GM18858 (cell line): ENCODE data around the gene MYOM1.
A peak's percentile ranks its signal among the peaks of the same experiment; 100 is the strongest.

Experiments used
- ATAC-seq: cut with Tn5 transposase; IDR thresholded peaks from one replicate; pipeline ENCODE4 v1.9.1; 2021; ENCODE audit not compliant: unreplicated experiment

MYOM1 gene

DNA sequence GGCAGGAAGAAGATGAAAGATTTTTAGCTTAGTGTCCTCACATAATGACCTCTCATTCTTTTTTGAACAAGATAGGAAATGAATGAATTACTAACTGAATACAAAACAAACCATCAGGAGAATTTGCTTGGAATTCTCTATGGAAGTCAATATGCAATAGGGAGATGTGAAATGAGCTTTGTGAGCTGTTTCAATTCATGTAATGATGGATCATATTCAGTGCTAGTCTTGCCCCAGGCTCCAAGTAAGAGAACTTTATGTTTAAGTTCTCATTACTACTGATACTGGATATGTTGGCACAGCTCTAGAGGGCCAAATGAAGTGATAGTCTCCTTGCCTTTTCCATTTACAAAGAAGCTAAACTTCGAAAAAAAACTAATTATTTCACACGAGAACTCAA, 29.2 kb downstream of the MYOM1 start:
- ATAC-seq: no peak

DNA sequence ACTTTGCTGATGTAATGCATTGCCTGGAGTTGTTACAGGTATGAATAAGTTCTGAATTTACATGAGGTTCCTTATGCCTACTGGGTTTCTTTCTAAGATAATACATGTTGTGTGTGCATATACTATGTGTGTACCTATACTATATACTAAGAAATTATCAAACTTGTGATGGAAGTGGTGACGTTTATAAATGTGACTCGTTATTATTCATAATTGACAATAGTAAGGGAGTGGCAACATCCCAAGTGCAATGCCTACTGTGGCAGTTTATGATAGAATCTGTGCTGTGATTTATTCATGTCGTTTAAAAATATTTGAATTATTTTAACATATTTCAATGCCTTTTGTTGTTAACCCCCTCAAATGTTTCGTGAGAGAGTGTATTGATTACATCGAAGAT, 29.9 kb downstream of the MYOM1 start:
- ATAC-seq: no peak

GRCh38 chr18:3186678-3187658, 32.8 kb downstream of the MYOM1 start:
- no peak for ATAC-seq

DNA sequence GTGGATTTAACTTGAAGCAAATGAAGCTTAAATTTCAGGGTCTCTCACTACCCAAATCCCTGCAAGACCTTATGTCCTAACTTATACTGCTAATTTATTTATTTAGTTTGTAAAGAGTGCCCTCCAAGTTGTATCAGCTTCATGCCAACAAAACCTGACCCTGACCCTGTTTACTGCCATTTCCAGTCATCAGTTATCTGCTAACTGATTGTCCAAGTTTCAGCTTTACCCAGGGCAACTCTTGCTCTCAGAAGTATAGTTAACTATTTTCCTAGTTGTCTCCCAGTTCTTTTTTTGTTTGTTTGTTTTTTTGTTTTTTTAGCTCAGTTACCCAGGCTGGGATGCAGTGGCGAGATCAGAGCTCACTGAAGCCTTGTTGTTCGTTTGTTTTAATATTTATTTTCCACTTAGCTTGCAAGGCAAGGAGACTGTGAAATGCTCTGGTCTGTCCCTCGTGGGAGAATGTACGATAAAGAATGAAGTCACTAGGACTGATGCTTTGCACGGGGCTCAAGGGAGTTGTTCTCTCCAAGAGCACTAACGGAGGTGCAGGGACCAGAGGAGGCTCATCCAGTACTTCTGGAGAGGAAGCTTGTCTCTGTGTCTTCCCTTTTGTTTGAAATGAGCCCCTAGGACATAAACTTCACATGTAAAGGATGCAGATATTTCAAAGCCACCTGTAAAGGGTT, 35.3 kb downstream of the MYOM1 start:
- no peak for ATAC-seq

GRCh38 chr18:3183103-3183717, 36.6 kb downstream of the MYOM1 start:
- no peak for ATAC-seq

DNA sequence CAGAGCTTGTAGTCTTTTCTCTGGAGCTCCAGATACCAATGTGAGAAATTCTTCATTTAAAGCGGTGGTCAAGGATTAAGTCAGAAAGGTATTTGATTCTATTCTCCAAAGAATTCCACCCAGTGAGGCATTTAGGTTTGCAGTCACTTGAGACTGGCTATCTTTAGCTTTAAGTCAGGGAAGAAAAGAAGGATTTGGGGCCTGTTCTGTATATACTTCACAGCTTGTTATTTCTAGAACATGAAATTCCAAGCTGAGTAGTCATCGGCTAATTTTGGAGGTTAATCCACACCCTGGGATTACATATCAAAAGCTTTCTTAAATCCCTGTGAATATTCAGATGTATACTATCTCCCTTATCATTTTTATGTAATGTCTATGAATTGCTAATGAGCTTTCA, 39.4 kb downstream of the MYOM1 start:
- no peak for ATAC-seq

- peak; percentile 29 for ATAC-seq
Measured at GRCh38 chr18:3179430-3180089, 40.2 kb downstream of the MYOM1 start.

GRCh38 chr18:3177902-3178687, 41.7 kb downstream of the MYOM1 start:
- ATAC-seq: peak; percentile 84

- ATAC-seq: no peak
Measured at GRCh38 chr18:3175195-3175758, 44.5 kb downstream of the MYOM1 start.

GRCh38 chr18:3172097-3172496, 47.7 kb downstream of the MYOM1 start:
- ATAC-seq: no peak

DNA sequence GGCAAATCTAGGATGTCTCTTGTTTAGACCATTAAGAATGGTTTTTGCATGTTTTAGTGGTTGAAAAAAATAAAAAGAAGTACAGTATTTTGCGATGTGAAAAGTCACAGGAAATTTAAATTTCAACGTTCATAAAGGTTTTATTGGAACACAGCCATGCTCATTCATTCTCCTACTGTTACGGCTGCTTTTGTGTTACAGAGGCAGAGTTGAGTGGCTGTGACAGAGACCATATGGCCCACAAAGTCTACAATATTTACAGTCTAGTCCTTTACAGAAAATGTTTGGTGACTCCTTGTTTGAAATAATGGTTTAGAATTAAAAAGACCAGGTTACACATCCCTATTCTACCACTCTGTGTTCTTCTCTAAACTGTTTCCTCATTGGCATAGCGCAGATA, 48.1 kb downstream of the MYOM1 start:
- ATAC-seq: no peak

GRCh38 chr18:3170441-3171161, 49.2 kb downstream of the MYOM1 start:
- ATAC-seq: no peak

- ATAC-seq: no peak
Measured at GRCh38 chr18:3164381-3164780, 55.4 kb downstream of the MYOM1 start.

GRCh38 chr18:3163968-3164367, 55.8 kb downstream of the MYOM1 start:
- no peak for ATAC-seq

GRCh38 chr18:3162181-3162580, 57.6 kb downstream of the MYOM1 start:
- no peak for ATAC-seq

DNA sequence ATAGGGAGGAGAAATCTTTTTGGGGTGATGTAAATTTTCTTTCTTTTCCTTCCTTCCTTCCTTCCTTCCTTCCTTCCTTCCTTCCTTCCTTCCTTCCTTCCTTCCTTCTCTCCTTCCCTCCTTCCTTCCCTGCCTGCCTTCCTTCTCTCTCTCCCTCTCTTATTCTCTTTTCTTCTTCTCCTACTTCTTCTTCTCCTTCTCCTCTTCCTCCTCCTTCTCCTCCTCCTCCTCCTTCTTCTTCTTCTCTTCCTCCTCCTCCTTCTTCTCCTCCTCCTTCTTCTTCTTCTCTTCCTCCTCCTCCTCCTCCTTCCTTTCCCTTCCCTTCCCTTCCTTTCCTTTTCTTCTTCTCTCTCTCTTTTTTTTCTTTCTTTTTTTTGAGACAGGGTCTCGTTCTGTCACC, 59.9 kb downstream of the MYOM1 start:
- ATAC-seq: no peak

- ATAC-seq: no peak
Measured at GRCh38 chr18:3157606-3158005, 62.2 kb downstream of the MYOM1 start.

DNA sequence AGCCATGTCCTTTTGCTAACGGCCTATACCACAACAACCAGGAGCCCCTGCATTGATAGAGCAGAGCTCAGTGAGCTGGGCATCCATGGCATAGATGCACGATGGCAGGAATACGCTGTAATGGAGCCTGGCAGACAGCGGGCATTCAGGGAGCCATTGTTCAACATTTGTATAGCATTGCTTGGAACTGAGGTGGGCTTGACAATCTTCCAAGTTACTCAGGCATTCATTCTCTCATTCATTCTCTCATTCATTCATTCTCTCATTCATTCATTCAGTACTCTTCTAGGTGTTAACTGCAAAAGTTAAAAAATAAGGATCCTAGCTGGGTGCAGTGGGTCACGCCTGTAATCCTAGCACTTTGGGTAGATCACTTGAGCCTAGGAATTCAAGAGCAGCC, 62.7 kb downstream of the MYOM1 start:
- no peak for ATAC-seq

GRCh38 chr18:3156325-3156640, 63.5 kb downstream of the MYOM1 start:
- ATAC-seq: no peak

DNA sequence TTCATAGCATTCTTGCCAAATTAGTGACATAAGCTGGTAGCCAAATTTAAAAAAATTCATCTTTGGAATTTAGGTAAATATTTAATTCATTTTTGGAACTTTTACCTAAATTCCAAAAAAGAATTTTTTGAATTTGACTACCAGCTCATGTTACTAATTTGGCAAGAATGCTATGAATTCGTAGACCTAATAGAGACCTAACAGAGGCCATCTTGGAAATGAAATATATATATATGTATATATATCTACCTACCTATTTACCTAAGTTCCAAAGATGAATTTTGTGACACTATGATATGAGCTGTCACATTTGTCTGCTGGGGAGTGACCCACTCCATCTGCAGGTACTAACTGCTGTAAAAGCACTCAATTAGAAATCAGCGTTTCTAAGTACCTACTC, 65.6 kb downstream of the MYOM1 start:
- no peak for ATAC-seq
